Stimulated activated effector memory CD8-positive, alpha-beta T cell treated with anti-CD3 and anti-CD28 coated beads, Interleukin-12 subunit alpha, Interleukin-12 subunit beta, amount 100 ng/mL, for 72 hours (primary cell): ENCODE data around the gene RAB25.
"Not testable (repeated sequence)": the region's sequence is repeated elsewhere in the genome, so short reads cannot be mapped to it uniquely, and the experiment has no call there.

Experiments used
- ATAC-seq: fragments of 150-1000 bp; cut with Tn5 transposase; 2 replicates; pipeline ENCODE4 v1.10.0; 2021
- DNase-seq, 2 donors: peaks; one replicate each; pipeline ENCODE4 v3.0.0; 2021 to 2022; ENCODE audit warnings: low spot score in 2 of 2
- H3K27ac Mint-ChIP-seq: one replicate; pipeline ENCODE4 v1.8.0; 2022; ENCODE audit warnings: mild to moderate bottlenecking, mixed read lengths
- H3K36me3 Mint-ChIP-seq: one replicate; pipeline ENCODE4 v1.8.0; 2022; ENCODE audit warnings: mild to moderate bottlenecking, mixed read lengths
- H3K4me1 Mint-ChIP-seq: one replicate; pipeline ENCODE4 v1.8.0; 2022; ENCODE audit warnings: mixed read lengths
- H3K4me3 Mint-ChIP-seq: one replicate; pipeline ENCODE4 v1.8.0; 2022; ENCODE audit warnings: mild to moderate bottlenecking, mixed read lengths
- H3K9me3 Mint-ChIP-seq: one replicate; pipeline ENCODE4 v1.8.0; 2022; ENCODE audit warnings: mixed read lengths

RAB25 gene

GRCh38 chr1:156112276-156113137 lies 51.5 kb downstream of the RAB25 start:
- Mint-ChIP-seq H3K36me3 (peaks cover 43% of the 10 kb centered on the region), H3K27ac (peak overlapping the region; percentile 94), H3K4me1 (peaks cover 55% of the 10 kb centered on the region), H3K9me3 (no peaks in the 10 kb centered on the region), H3K4me3 (peak overlapping the region; percentile 91)
- DNase-seq (no peak), ATAC-seq (no peak)

GRCh38 chr1:156113282-156113950 lies 52.5 kb downstream of the RAB25 start:
- Mint-ChIP-seq H3K4me1 (peaks cover 56% of the 10 kb centered on the region), H3K9me3 (no peaks in the 10 kb centered on the region), H3K27ac (peak overlapping the region; percentile 94), H3K4me3 (peak overlapping the region; percentile 91), H3K36me3 (peaks cover 52% of the 10 kb centered on the region)
- ATAC-seq (no peak), DNase-seq (no peak)

DNA sequence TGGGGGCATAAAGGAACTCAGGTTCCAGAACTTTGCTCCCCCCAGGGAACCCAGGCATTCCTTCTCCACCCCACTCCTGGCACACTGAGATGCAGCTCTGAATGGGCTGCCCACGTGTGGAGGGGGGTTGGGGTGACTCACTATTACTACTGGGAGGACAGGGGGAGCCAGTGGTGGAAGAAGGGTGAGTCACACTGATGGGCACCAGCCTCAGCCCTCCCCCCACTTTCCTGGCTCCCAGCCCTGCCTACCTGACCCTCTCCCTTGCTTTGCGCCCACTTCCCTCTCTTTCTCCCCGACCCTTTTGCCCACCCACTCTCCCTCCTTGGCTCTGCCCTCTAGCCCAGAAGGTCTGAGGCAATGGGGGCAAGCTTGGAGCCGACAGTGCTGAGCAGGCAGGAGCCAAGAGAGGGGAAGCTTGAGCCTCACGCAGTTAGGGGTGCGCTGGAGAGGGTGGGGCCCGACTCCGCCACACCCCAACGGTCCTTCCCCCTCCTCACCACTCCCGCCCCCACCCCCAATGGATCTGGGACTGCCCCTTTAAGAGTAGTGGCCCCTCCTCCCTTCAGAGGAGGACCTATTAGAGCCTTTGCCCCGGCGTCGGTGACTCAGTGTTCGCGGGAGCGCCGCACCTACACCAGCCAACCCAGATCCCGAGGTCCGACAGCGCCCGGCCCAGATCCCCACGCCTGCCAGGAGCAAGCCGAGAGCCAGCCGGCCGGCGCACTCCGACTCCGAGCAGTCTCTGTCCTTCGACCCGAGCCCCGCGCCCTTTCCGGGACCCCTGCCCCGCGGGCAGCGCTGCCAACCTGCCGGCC lies 53.4 kb downstream of the RAB25 start, which contains the start of gene LMNA:
TSS of gene LMNA (plus strand) at position 611 of the 818 bp plus-strand sequence. CDS start 208 bp downstream, outside the sequence.
- ATAC-seq (peak; percentile 91), DNase-seq (peak; percentile 70 to 90)
- peak within 1 kb of the TSS; percentile 94 for H3K27ac Mint-ChIP-seq
- no peaks in the 10 kb centered on the region for H3K9me3 Mint-ChIP-seq
- peaks cover 58% of the 10 kb centered on the region for H3K4me1 Mint-ChIP-seq
- H3K36me3 Mint-ChIP-seq = peaks cover 61% of the 10 kb centered on the region
- peak within 1 kb of the TSS; percentile 91 for H3K4me3 Mint-ChIP-seq

GRCh38 chr1:156114919-156115513 lies 54.1 kb downstream of the RAB25 start:
- Mint-ChIP-seq H3K9me3 (no peaks in the 10 kb centered on the region), H3K4me3 (peak overlapping the region; percentile 91), H3K27ac (peak overlapping the region; percentile 94), H3K4me1 (peaks cover 59% of the 10 kb centered on the region), H3K36me3 (peaks cover 68% of the 10 kb centered on the region)
- ATAC-seq = peak; percentile 0
- peak in 1 of 2 donors; percentile 73 for DNase-seq

- H3K36me3 Mint-ChIP-seq = peaks cover 75% of the 10 kb centered on the region
- no peaks in the 10 kb centered on the region for H3K9me3 Mint-ChIP-seq
- H3K4me3 Mint-ChIP-seq = peak overlapping the region; percentile 91
- H3K27ac Mint-ChIP-seq = peak overlapping the region; percentile 94
- DNase-seq (no peak), ATAC-seq (no peak)
- peaks cover 63% of the 10 kb centered on the region for H3K4me1 Mint-ChIP-seq
Measured at GRCh38 chr1:156115514-156116374, 54.8 kb downstream of the RAB25 start.

DNA sequence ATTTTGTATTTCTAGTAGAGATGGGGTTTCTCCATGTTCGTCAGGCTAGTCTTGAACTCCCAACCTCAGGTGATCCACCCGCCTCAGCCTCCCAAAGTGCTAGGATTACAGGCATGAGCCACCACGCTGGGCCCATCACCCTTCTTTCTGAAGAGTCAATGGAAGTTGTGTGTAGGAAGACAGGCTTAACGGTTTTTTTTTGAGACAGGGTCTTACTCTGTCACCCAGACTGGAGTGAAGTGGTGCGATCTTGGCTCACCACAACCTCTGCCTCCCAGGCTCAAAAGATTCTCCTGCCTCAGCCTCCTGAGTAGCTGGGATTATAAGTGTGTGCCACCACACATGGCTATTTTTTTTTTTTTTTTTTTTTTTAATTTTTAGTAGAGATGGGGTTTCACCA lies 55.8 kb downstream of the RAB25 start:
- peak overlapping the region; percentile 94 for H3K27ac Mint-ChIP-seq
- not testable (repeated sequence) for DNase-seq, H3K9me3 Mint-ChIP-seq, ATAC-seq
- peaks cover 85% of the 10 kb centered on the region for H3K36me3 Mint-ChIP-seq
- H3K4me1 Mint-ChIP-seq = peaks cover 57% of the 10 kb centered on the region
- peak overlapping the region; percentile 91 for H3K4me3 Mint-ChIP-seq

DNA sequence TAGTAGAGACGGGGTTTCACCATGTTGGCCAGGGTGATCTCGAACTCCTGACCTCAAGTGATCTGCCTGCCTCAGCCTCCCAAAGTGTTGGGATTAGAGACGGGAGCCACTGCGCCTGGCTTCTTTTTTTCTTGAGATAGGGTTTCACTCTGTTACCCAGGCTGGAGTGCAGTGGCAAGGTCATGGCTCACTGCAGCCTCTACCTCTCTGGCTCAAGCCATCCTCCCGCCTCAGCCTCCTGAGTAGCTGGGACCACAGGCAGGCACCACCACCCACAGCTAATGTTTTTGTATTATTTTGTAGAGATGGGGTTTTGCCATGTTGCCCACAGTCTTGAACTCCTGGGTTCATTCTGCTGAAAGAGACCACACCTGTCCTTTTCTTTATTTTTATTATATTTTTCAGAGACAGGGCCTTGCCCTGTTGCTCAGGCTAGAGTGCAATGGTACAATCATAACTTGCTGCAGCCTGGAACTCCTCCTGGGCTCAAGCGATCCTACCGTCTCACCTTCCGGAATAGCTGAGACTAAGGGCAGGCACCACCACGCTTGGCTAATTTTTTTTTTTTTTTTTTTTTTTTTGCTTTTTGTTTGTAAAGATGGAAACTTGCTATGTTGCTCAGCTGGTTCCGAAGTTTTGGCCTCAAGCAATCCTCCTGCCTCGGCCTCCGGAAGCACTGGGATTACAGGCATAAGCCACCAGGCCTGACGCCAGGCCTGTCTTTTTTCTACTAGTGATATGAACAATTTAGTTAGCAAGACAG lies 56.6 kb downstream of the RAB25 start:
- peak overlapping the region; percentile 91 for H3K4me3 Mint-ChIP-seq
- DNase-seq = no peak
- no peak overlapping the region for H3K27ac Mint-ChIP-seq
- H3K4me1 Mint-ChIP-seq = peaks cover 59% of the 10 kb centered on the region
- H3K9me3 Mint-ChIP-seq = no peaks in the 10 kb centered on the region
- no peak for ATAC-seq
- peaks cover 92% of the 10 kb centered on the region for H3K36me3 Mint-ChIP-seq

- no peak for ATAC-seq
- no peak overlapping the region for H3K27ac Mint-ChIP-seq
- no peaks in the 10 kb centered on the region for H3K9me3 Mint-ChIP-seq
Measured at GRCh38 chr1:156118177-156118868, 57.4 kb downstream of the RAB25 start.

GRCh38 chr1:156119503-156120209 lies 58.7 kb downstream of the RAB25 start:
- ATAC-seq (peak; percentile 11), DNase-seq (no peak)
- peak overlapping the region; percentile 91 for H3K4me3 Mint-ChIP-seq
- peaks cover 90% of the 10 kb centered on the region for H3K36me3 Mint-ChIP-seq
- peaks cover 60% of the 10 kb centered on the region for H3K4me1 Mint-ChIP-seq
- H3K9me3 Mint-ChIP-seq = no peaks in the 10 kb centered on the region
- H3K27ac Mint-ChIP-seq = peak overlapping the region; percentile 61

More at GRCh38 chr1:156118177-156118868, 57.4 kb downstream of the RAB25 start:
- peaks cover 97% of the 10 kb centered on the region for H3K36me3 Mint-ChIP-seq
- H3K4me3 Mint-ChIP-seq = peak overlapping the region; percentile 91
- peaks cover 59% of the 10 kb centered on the region for H3K4me1 Mint-ChIP-seq
- no peak for DNase-seq
